ENCODE measurements around the gene CSTF3.
"Not testable (repeated sequence)": the region's sequence is repeated elsewhere in the genome, so short reads cannot be mapped to it uniquely, and the experiment has no call there.

GRCh38 chr11:33049565-33050408, 111.5 kb downstream of the CSTF3 start:
- TF ChIP-seq CTCF (IDR thresholded peaks at IDR 0.05; ENCODE audit: borderline replicate concordance, extremely low read depth, low read length, poor library complexity, severe bottlenecking); EZH2 (IDR thresholded peaks at IDR 0.05; ENCODE audit: borderline replicate concordance, low read depth, low read length, severe bottlenecking): not testable (repeated sequence)

All from DND-41 (cell line).